HFF-Myc (cell line): ENCODE data around the gene MERTK.

ENCODE experiments used
- DNase-seq: peaks from one replicate; pipeline ENCODE4 v3.0.0-alpha.2; 2011; ENCODE audit warnings: low read depth; ENCODE audit errors: extremely low read depth
- H3K4me3 ChIP-seq: replicated peaks from 2 replicates; pipeline ENCODE4 v1.5.1; 2011; ENCODE audit warnings: low read depth, mild to moderate bottlenecking, control low read depth, low read length
- TF ChIP-seq, protein P1 (sequence below): IDR thresholded peaks from 2 replicates; pipeline ENCODE4 v1.5.1; 2012; ENCODE audit warnings: mild to moderate bottlenecking, low read depth, low read length, control low read depth; ENCODE audit errors: missing control alignments

MERTK gene

DNA sequence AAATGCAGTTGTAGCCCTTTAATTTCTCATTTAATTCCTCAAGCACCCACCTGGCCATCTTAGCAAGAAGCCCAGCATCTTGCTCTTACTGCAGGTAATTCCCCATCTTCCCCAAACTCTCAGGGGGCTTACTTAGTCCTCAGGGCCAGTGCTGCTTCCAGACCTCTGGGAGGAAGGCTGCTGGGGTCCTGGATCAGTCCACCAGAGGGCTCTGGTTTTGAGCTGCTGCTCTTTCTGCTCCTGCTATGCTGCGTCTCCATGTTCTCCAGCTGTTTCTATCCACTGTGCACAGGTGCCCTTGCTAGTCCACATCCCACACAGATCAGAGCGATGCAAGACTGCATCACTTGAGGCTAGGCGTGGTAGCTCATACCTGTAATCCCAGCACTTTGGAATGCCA is 122.2 kb downstream of the MERTK start:
- H3K4me3 ChIP-seq: no peak overlapping the region
- TF ChIP-seq, protein P1, sequence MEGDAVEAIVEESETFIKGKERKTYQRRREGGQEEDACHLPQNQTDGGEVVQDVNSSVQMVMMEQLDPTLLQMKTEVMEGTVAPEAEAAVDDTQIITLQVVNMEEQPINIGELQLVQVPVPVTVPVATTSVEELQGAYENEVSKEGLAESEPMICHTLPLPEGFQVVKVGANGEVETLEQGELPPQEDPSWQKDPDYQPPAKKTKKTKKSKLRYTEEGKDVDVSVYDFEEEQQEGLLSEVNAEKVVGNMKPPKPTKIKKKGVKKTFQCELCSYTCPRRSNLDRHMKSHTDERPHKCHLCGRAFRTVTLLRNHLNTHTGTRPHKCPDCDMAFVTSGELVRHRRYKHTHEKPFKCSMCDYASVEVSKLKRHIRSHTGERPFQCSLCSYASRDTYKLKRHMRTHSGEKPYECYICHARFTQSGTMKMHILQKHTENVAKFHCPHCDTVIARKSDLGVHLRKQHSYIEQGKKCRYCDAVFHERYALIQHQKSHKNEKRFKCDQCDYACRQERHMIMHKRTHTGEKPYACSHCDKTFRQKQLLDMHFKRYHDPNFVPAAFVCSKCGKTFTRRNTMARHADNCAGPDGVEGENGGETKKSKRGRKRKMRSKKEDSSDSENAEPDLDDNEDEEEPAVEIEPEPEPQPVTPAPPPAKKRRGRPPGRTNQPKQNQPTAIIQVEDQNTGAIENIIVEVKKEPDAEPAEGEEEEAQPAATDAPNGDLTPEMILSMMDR: peak; percentile 32
- DNase-seq: no peak

DNA sequence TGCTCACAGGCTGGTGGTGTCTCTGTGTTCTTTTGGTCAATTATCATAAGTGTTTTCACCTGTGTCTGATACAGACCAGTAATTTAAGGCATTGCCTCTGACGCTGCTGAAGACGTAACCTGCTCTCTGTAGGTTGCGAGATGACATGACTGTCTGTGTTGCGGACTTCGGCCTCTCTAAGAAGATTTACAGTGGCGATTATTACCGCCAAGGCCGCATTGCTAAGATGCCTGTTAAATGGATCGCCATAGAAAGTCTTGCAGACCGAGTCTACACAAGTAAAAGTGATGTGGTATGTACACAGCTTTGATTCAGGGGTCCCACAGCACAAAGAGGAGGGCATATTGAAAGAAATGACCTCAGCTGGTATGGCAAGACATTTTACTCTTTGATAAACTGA is 122.9 kb downstream of the MERTK start:
- H3K4me3 ChIP-seq: no peak overlapping the region
- TF ChIP-seq, protein P1: no peak
- no peak for DNase-seq

DNA sequence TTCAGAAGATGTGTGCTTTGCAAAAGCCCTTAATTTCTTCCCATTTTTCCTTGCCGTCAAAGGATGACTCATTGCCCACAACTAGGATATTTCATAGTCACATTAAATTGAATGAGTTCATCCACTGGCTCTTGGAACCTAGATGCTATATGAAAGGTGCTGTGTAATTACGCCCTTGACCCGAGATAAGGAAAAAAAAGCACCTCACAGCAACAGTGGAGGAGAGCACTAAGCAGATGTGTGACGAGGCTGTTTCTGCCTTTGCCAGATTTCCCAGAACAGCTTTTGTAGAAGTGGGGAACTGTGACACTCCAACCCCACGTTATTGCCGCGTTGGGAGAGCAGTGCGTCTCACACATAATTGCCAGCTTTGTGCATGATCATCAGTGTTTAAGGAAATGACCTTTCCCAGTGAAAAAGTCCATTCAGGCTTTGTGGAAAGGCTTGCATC is 123.4 kb downstream of the MERTK start:
- DNase-seq: no peak
- H3K4me3 ChIP-seq: no peak overlapping the region
- TF ChIP-seq, protein P1: no peak

DNA sequence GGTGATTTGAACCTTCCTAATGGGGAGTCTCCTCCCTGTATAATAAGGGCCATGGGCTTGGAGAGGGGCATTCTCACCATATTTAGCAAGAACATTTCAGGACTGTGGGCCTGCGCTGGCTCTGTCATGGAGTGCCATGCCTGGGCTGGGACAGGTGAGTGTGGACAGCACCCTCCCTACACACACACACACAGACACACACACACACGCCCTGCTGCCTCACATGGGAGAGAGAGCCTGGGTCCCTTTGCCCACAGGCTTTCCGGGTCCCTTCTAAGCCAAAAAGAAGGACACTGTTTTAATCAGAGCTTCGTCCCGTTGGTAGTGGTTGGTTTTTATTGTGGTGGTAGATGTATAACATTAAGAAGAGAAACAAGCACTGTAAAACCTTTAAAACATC is 125.3 kb downstream of the MERTK start:
- TF ChIP-seq, protein P1: no peak
- no peak for DNase-seq
- no peak overlapping the region for H3K4me3 ChIP-seq

DNA sequence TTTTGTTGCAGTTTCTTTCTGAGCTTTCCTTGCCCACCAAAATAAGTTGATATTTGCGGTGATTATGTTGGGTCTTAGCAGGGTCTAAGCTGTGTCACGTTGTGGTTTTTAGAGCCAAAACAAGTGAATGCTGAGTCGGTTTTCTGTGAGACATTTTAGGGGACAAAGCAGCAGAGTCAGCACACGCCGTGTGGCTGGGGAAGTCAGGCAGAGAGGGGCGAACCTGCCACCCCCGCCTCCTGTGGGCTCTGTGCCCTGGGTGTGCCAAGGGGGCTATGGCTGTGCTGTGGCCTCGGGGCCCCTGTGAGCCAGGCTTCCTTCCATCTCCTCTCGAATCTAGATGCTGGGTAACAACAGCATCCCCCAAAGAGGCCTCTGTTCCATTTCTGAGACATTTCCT is 125.8 kb downstream of the MERTK start:
- no peak for DNase-seq
- TF ChIP-seq, protein P1: no peak
- no peak overlapping the region for H3K4me3 ChIP-seq

DNA sequence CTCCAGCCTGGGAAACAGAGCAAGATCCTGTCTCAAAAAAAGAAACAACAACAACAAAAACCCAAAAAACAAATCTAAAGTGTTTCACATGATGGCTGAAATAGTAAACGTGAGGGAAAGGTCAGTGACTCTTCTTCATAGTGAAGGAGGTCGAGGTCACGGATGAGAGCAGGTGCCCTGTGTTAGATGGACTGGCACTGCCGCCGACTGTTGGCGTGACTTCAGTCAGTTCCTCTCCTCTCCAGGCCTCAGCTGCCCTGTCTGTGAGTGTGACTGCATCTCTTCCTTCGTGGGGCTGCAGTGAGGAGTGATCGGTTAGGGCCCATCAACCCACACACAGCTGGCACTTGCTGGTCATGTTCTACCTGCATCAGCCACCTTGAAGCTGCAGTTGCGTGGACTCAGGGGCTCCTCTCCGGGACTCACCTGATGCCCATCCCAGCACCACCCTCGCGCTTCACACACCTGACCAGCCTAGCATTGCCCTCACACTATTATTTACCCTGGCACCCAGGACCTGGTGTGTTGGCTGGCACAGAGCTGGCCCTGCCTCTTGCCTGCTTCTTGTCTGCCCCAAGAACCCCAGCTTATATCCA is 126.6 kb downstream of the MERTK start:
- DNase-seq: no peak
- TF ChIP-seq, protein P1: no peak
- H3K4me3 ChIP-seq: no peak overlapping the region

DNA sequence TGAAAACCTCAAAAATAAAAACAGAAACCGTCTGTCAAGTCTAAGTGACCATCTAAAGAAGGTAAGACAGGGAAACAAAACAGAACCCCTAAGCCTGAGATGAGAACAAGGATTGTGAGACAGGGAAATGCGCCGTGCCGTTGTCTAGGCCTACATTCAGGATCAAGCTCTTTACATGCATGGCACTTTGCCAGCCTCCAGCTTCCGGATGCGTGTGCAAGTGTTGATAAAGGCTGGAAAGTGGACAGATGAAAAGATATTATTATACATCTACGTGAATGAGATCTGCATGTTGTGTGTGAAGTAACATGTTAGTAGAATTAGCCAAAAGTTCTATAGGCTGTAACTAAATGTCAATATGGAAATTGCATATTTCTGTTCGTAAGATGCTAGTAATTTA is 128.1 kb downstream of the MERTK start:
- TF ChIP-seq, protein P1: no peak
- no peak for DNase-seq
- no peak overlapping the region for H3K4me3 ChIP-seq
